Erythroblast (primary cell): Measurements from ENCODE around the gene TSN.

Experiments
- GATA1 ChIP-seq: IDR thresholded peaks from 2 replicates; pipeline ENCODE4 v1.6.1; 2011; ENCODE audit warnings: low read depth, mild to moderate bottlenecking, control low read depth, low read length, moderate library complexity
- POLR2A ChIP-seq: IDR thresholded peaks from 2 replicates; pipeline ENCODE4 v1.6.1; 2011; ENCODE audit warnings: mild to moderate bottlenecking, low read length

DNA sequence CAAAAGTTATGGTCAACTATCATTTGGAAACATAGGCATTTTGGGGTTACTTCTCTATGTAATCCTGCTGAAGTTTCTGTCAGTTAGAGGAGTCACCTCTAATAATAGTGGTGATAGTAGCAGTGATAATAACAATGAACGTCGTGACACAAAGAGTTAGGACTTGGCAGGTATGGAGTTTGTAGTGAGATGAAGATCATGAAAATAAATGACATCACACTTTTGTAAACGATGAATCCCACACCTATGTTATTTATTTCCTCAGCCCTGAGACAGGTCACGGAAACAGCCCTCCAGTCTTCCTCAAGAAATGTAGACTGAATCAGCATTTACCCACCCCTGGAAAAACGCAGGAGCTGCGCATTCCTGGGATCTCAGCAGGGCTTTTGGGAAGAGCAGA is 38.8 kb downstream of the TSN start:
- TF ChIP-seq POLR2A (no peak), GATA1 (no peak)
